Astrocyte (in vitro differentiated cells and primary cell): ENCODE measurements around the gene CHRNE. TPM values are rescaled to one million over a fixed set of nuclear protein-coding genes. Genes with fewer than 3 reads are reported as not detected.
"Not testable (repeated sequence)": the region's sequence is repeated elsewhere in the genome, so short reads cannot be mapped to it uniquely, and the experiment has no call there.

Experiments used
- DNase-seq: peaks from one replicate; pipeline ENCODE4 v3.0.0-alpha.2; 2010; ENCODE audit warnings: low read depth
- FAIRE-seq: peaks from 2 replicates; lab custom pipeline; 2011; peaks lifted over from hg19 to GRCh38; lab: Jason Lieb, UNC
- H2AFZ ChIP-seq: 2 replicates; pipeline ENCODE4 v1.6.0; 2012; ENCODE audit warnings: low read depth, low read length, inconsistent platforms
- H3K27ac ChIP-seq: 2 replicates; pipeline ENCODE4 v1.5.1; 2011; ENCODE audit warnings: low read depth, low read length, inconsistent platforms
- H3K27me3 ChIP-seq: 2 replicates; pipeline ENCODE4 v1.6.0; 2011; ENCODE audit warnings: low read length, inconsistent platforms; ENCODE audit not compliant: insufficient read depth
- H3K36me3 ChIP-seq: 2 replicates; pipeline ENCODE4 v1.5.1; 2011; ENCODE audit warnings: low read length, inconsistent platforms; ENCODE audit not compliant: insufficient read depth
- H3K4me1 ChIP-seq: 2 replicates; pipeline ENCODE4 v1.5.1; 2011; ENCODE audit warnings: low read length, inconsistent platforms; ENCODE audit not compliant: insufficient read depth
- H3K4me2 ChIP-seq: 2 replicates; pipeline ENCODE4 v1.6.0; 2012; ENCODE audit warnings: low read length, inconsistent platforms
- H3K4me3 ChIP-seq: 2 replicates; pipeline ENCODE4 v1.5.1; 2011; ENCODE audit warnings: low read depth, mild to moderate bottlenecking, low read length, inconsistent platforms; ENCODE audit not compliant: insufficient read depth
- H3K79me2 ChIP-seq: 2 replicates; pipeline ENCODE4 v1.6.0; 2012; ENCODE audit warnings: mild to moderate bottlenecking, low read length, inconsistent platforms; ENCODE audit not compliant: insufficient read depth
- H3K9ac ChIP-seq: 2 replicates; pipeline ENCODE4 v1.6.0; 2012; ENCODE audit warnings: mild to moderate bottlenecking, low read length, inconsistent platforms
- H3K9me3 ChIP-seq: 2 replicates; pipeline ENCODE4 v1.5.1; 2012; ENCODE audit warnings: low read depth, mild to moderate bottlenecking, low read length, inconsistent platforms; ENCODE audit not compliant: insufficient read depth
- H4K20me1 ChIP-seq: 2 replicates; pipeline ENCODE4 v1.6.0; 2012; ENCODE audit warnings: low read length, inconsistent platforms; ENCODE audit not compliant: insufficient read depth
- H3K27ac Mint-ChIP-seq: one replicate; pipeline ENCODE4 v1.8.0; 2021; ENCODE audit warnings: mild to moderate bottlenecking, mixed read lengths; ENCODE audit not compliant: unreplicated experiment
- H3K27me3 Mint-ChIP-seq: one replicate; pipeline ENCODE4 v1.8.0; 2021; ENCODE audit warnings: low read depth, mixed read lengths; ENCODE audit not compliant: unreplicated experiment
- H3K36me3 Mint-ChIP-seq: one replicate; pipeline ENCODE4 v1.8.0; 2021; ENCODE audit warnings: low read depth, mixed read lengths; ENCODE audit not compliant: unreplicated experiment
- H3K4me1 Mint-ChIP-seq: one replicate; pipeline ENCODE4 v1.8.0; 2021; ENCODE audit warnings: low read depth, mixed read lengths; ENCODE audit not compliant: unreplicated experiment
- H3K4me3 Mint-ChIP-seq: one replicate; pipeline ENCODE4 v1.8.0; 2021; ENCODE audit warnings: mild to moderate bottlenecking, moderate library complexity, mixed read lengths; ENCODE audit not compliant: unreplicated experiment
- H3K9me3 Mint-ChIP-seq: one replicate; pipeline ENCODE4 v1.8.0; 2021; ENCODE audit warnings: mild to moderate bottlenecking, mixed read lengths; ENCODE audit not compliant: unreplicated experiment
- EZH2 ChIP-seq: IDR thresholded peaks from 2 replicates; pipeline ENCODE4 v1.6.1; 2012; ENCODE audit warnings: mild to moderate bottlenecking, low read length, inconsistent platforms; ENCODE audit not compliant: insufficient read depth
- total RNA-seq: library from RNA; stranded (reverse); gene quantifications from 2 replicates; pipeline ENCODE4 v1.2.1, GENCODE V29; 2021
- TF ChIP-seq, protein P1 (sequence below): IDR thresholded peaks from 2 replicates; pipeline ENCODE4 v1.5.1; 2011; ENCODE audit warnings: low read depth, mild to moderate bottlenecking, inconsistent platforms, low read length, moderate library complexity; ENCODE audit not compliant: insufficient read depth

Gene CHRNE
- total RNA-seq, 1 donor from 2014 or later, result 0.20 TPM

DNA sequence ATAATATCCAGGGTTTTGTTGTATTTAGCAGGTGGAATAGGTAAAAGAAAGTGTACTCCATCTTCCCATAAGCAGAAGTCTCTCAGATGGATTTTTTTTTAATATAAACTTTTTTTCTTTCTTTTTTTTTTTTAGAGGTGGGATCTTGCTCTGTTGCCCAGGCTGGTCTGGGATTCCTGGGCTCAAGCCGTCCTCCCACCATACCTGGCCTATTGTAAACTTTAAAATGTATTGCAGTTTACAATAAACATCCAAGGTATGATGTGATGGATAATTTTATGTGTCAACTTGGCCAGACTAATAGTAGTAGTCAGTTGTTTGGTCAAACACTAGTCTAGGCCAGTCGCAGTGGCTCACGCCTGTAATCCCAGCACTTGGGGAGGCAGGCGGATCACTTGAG, 18.4 kb upstream of the CHRNE start:
- Mint-ChIP-seq H3K27ac (no peak overlapping the region), H3K27me3 (no peaks in the 10 kb centered on the region), H3K4me1 (no peaks in the 10 kb centered on the region), H3K36me3 (no peaks in the 10 kb centered on the region), H3K9me3 (peaks cover 2% of the 10 kb centered on the region), H3K4me3 (no peak overlapping the region)
- H3K9ac ChIP-seq, result no peak overlapping the region
- H3K79me2 ChIP-seq, result no peaks in the 10 kb centered on the region
- no peak overlapping the region for H2AFZ ChIP-seq
- no peak for TF ChIP-seq EZH2
- H3K36me3 ChIP-seq, result no peaks in the 10 kb centered on the region
- no peak overlapping the region for H3K4me2 ChIP-seq
- H3K4me3 ChIP-seq, result no peak overlapping the region
- FAIRE-seq (no peak), DNase-seq (no peak)
- H3K4me1 ChIP-seq, result no peaks in the 10 kb centered on the region
- no peaks in the 10 kb centered on the region for H3K27me3 ChIP-seq
- no peaks in the 10 kb centered on the region for H3K9me3 ChIP-seq
- no peaks in the 10 kb centered on the region for H4K20me1 ChIP-seq
- H3K27ac ChIP-seq, result no peak overlapping the region

DNA sequence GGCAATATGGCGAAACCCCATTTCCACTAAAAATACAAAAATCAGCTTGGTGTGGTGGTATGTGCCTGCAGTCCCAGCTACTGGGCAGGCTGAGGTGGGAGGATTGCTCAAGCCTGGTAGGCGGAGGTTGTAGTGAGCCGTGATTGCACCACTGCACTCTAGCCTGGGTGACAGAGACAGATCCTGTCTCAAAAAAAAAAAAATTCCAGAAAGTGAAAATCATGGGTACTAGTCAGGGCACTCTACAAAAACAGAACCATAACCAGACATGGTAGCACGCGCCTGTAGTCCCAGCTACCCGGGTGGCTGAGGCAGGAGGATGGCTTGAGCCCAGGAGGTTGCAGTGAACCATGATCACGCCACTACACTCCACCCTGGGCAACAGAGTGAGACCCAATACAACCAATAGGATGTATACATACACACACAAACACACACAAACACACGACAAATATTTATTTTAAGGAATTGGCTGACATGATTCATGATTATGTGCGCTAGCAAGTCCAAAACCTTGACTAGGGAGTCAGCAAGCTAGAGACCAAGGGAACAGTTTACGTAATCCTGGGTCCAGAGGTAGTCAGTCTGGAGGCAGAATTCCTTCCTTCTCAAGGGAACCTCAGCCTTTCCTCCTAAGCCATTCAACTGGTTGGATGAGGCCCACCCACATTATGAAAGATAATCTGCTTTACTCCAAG, 17.6 kb upstream of the CHRNE start:
- H3K9me3 ChIP-seq, result no peaks in the 10 kb centered on the region
- no peaks in the 10 kb centered on the region for H3K36me3 Mint-ChIP-seq
- FAIRE-seq (no peak), DNase-seq (no peak)
- no peak overlapping the region for H2AFZ ChIP-seq
- H4K20me1 ChIP-seq, result no peaks in the 10 kb centered on the region
- H3K4me3 Mint-ChIP-seq, result no peak overlapping the region
- no peak for TF ChIP-seq EZH2
- TF ChIP-seq, protein P1, sequence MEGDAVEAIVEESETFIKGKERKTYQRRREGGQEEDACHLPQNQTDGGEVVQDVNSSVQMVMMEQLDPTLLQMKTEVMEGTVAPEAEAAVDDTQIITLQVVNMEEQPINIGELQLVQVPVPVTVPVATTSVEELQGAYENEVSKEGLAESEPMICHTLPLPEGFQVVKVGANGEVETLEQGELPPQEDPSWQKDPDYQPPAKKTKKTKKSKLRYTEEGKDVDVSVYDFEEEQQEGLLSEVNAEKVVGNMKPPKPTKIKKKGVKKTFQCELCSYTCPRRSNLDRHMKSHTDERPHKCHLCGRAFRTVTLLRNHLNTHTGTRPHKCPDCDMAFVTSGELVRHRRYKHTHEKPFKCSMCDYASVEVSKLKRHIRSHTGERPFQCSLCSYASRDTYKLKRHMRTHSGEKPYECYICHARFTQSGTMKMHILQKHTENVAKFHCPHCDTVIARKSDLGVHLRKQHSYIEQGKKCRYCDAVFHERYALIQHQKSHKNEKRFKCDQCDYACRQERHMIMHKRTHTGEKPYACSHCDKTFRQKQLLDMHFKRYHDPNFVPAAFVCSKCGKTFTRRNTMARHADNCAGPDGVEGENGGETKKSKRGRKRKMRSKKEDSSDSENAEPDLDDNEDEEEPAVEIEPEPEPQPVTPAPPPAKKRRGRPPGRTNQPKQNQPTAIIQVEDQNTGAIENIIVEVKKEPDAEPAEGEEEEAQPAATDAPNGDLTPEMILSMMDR, result no peak
- H3K4me1 ChIP-seq, result no peaks in the 10 kb centered on the region
- no peaks in the 10 kb centered on the region for H3K27me3 Mint-ChIP-seq
- no peaks in the 10 kb centered on the region for H3K36me3 ChIP-seq
- peaks cover 2% of the 10 kb centered on the region for H3K9me3 Mint-ChIP-seq
- H3K4me2 ChIP-seq, result no peak overlapping the region
- H3K4me3 ChIP-seq, result no peak overlapping the region
- no peaks in the 10 kb centered on the region for H3K79me2 ChIP-seq
- no peaks in the 10 kb centered on the region for H3K27me3 ChIP-seq
- H3K27ac ChIP-seq, result no peak overlapping the region
- peak overlapping the region; percentile 12 for H3K27ac Mint-ChIP-seq
- no peak overlapping the region for H3K9ac ChIP-seq
- no peaks in the 10 kb centered on the region for H3K4me1 Mint-ChIP-seq

DNA sequence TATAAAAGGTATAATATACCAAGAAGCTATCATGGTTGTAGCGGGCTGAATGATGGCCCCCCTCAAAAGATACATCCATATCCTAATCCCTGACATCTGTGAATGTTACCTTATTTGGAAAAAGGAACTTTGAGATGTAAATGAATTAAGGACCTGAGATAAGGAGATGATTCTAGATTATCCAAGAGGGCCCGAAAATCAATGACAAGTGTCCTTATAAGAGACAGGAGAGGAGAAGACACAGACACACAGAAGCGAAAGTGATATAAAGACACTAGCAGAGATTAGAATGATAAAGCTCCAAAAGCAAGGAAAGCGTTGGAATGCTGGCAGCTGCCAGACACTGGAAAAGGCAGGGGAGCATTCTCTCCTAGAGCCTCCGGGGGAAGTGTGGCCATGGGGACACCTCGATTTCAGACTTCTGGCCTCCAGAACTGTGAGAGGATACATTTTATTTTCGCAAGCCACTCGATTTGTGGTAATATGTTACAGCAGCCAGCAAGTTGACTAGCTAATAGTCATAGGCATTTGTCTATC, 16.7 kb upstream of the CHRNE start:
- no peaks in the 10 kb centered on the region for H3K4me1 ChIP-seq
- no peaks in the 10 kb centered on the region for H4K20me1 ChIP-seq
- FAIRE-seq (no peak), DNase-seq (no peak)
- no peak overlapping the region for H3K27ac ChIP-seq
- H3K9ac ChIP-seq, result no peak overlapping the region
- peaks cover 2% of the 10 kb centered on the region for H3K9me3 Mint-ChIP-seq
- no peak overlapping the region for H3K4me3 ChIP-seq
- no peak overlapping the region for H2AFZ ChIP-seq
- H3K4me2 ChIP-seq, result no peak overlapping the region
- H3K36me3 Mint-ChIP-seq, result no peaks in the 10 kb centered on the region
- no peaks in the 10 kb centered on the region for H3K9me3 ChIP-seq
- no peak overlapping the region for H3K27ac Mint-ChIP-seq
- no peak for TF ChIP-seq EZH2
- TF ChIP-seq, protein P1, result no peak
- H3K4me3 Mint-ChIP-seq, result no peak overlapping the region
- H3K36me3 ChIP-seq, result no peaks in the 10 kb centered on the region
- H3K79me2 ChIP-seq, result no peaks in the 10 kb centered on the region
- no peaks in the 10 kb centered on the region for H3K27me3 ChIP-seq
- no peaks in the 10 kb centered on the region for H3K27me3 Mint-ChIP-seq
- H3K4me1 Mint-ChIP-seq, result no peaks in the 10 kb centered on the region

DNA sequence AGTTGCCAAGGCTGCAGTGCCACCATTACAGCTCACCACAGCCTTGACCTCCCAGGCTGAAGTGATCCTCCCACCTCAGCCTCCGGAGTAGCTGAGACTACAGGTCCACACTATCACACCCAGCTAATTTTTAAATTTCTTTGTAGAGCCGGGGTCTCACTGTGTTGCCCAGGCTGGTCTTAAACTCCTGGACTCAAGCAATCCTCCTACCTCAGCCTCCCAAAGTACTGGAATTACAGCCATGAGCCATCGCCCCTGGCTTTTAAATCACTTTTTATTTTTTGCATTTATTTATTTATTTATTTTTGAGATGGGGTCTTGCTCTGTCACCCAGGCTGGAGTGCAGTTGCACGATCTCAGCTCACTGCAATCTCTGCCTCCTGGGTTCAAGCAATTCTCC, 11.7 kb upstream of the CHRNE start:
- not testable (repeated sequence) for H3K36me3 Mint-ChIP-seq, H3K27ac ChIP-seq, H4K20me1 ChIP-seq, FAIRE-seq, H3K4me3 Mint-ChIP-seq, H3K4me2 ChIP-seq, H3K4me1 ChIP-seq, H3K36me3 ChIP-seq, H2AFZ ChIP-seq, DNase-seq, H3K27me3 Mint-ChIP-seq, H3K9me3 ChIP-seq, H3K79me2 ChIP-seq, H3K4me3 ChIP-seq, H3K27me3 ChIP-seq, H3K9me3 Mint-ChIP-seq, H3K4me1 Mint-ChIP-seq, H3K9ac ChIP-seq, H3K27ac Mint-ChIP-seq
